ENCODE results near the gene FGD3. TPM values are rescaled to one million over a fixed set of nuclear protein-coding genes. Genes with fewer than 3 reads are reported as not detected.

FGD3 gene, protein sequence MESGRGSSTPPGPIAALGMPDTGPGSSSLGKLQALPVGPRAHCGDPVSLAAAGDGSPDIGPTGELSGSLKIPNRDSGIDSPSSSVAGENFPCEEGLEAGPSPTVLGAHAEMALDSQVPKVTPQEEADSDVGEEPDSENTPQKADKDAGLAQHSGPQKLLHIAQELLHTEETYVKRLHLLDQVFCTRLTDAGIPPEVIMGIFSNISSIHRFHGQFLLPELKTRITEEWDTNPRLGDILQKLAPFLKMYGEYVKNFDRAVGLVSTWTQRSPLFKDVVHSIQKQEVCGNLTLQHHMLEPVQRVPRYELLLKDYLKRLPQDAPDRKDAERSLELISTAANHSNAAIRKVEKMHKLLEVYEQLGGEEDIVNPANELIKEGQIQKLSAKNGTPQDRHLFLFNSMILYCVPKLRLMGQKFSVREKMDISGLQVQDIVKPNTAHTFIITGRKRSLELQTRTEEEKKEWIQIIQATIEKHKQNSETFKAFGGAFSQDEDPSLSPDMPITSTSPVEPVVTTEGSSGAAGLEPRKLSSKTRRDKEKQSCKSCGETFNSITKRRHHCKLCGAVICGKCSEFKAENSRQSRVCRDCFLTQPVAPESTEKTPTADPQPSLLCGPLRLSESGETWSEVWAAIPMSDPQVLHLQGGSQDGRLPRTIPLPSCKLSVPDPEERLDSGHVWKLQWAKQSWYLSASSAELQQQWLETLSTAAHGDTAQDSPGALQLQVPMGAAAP
- total RNA-seq = not detected in 2 replicates

DNA sequence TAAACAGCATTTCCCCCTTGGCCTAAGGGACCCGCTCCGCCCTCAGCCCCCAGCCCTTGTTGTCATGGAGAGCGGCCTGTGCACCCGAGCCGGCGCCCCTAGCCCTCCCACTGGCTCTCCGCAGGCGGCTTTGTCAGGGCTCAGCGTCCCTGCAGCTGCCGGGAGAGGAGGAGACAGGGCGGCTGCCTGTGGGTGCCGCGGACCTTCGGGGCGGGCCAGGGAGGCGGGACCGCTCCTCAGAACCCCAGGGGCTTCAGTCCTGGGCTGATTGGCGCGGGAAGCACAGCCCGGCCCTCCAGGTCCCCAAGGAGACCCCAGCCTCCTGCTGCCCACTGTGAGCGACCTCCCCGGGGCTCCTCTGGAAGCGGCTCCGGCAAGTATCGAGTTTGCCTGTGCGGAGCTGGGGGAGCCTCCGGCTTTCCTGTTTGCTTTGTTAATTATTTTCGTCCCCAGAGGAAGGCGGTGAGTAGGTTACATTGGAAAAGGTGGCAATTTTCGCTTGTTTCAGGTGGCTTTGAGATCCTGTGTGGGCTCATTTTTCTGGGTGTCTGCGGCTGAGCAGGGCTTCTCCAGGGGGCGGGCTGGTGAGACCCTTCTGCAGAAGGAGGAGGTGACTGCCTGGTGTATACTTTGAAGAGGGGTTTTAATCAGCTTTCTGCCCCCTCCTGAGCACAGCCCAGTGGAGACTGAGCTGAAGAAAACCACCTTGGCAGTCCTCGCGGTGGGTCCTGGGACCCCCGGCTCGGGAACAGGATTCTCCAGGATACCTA lies at the start of gene FGD3:
Gene FGD3 (plus strand): TSS at position 256 of the 770 bp plus-strand sequence. CDS start 28,734 bp downstream, outside the sequence.

GRCh38 chr9:93058355-93059010 lies 111.2 kb downstream of the FGD3 start, which contains the start of gene SUSD3:
TSS of gene SUSD3 (plus strand) at chr9:93058701. CDS start at chr9:93058743, 42 bp downstream.

Other genes with a start within 250 kb of the FGD3 start
- gene BICD2, start 182.7 kb upstream of the FGD3 start, total RNA-seq = 25.9 and 26.2 TPM in 2 replicates
- gene ZNF484, start 69.5 kb upstream of the FGD3 start, total RNA-seq = 2.3 and 5.1 TPM in 2 replicates
- gene SUSD3, start 111.2 kb downstream of the FGD3 start, total RNA-seq = 55.5 and 74.4 TPM in 2 replicates
- gene CARD19, start 148.7 kb downstream of the FGD3 start, total RNA-seq = 92.9 and 110 TPM in 2 replicates
- gene NINJ1, start 186.7 kb downstream of the FGD3 start, total RNA-seq = 65.7 and 84.5 TPM in 2 replicates
- gene WNK2, start 236.6 kb downstream of the FGD3 start, total RNA-seq = not detected in 2 replicates